GM21786 (cell line): ENCODE measurements around the gene ZNF541.

ENCODE experiments used
- ATAC-seq: cut with Tn5 transposase; IDR thresholded peaks from one replicate; pipeline ENCODE4 v1.9.1; 2021; ENCODE audit not compliant: unreplicated experiment

Gene ZNF541

GRCh38 chr19:47547199-47547598 is 25.7 kb downstream of the ZNF541 start:
- no peak for ATAC-seq

GRCh38 chr19:47545061-47545948 is 27.6 kb downstream of the ZNF541 start:
- ATAC-seq = no peak

GRCh38 chr19:47544476-47544875 is 28.5 kb downstream of the ZNF541 start:
- ATAC-seq = no peak

- ATAC-seq = no peak
Observed at GRCh38 chr19:47544075-47544474, 28.9 kb downstream of the ZNF541 start.

- no peak for ATAC-seq
Observed at GRCh38 chr19:47542030-47542475, 30.9 kb downstream of the ZNF541 start.

GRCh38 chr19:47541518-47541917 is 31.4 kb downstream of the ZNF541 start:
- ATAC-seq = no peak

- no peak for ATAC-seq
Observed at GRCh38 chr19:47540748-47541147, 32.2 kb downstream of the ZNF541 start.

- ATAC-seq = no peak
Observed at GRCh38 chr19:47539747-47540311, 33.1 kb downstream of the ZNF541 start.

- no peak for ATAC-seq
Observed at GRCh38 chr19:47538812-47539211, 34.1 kb downstream of the ZNF541 start.

GRCh38 chr19:47537493-47537892 is 35.5 kb downstream of the ZNF541 start:
- no peak for ATAC-seq

GRCh38 chr19:47534628-47535027 is 38.3 kb downstream of the ZNF541 start:
- ATAC-seq = no peak

- no peak for ATAC-seq
Observed at GRCh38 chr19:47531640-47532387, 41.1 kb downstream of the ZNF541 start.

- ATAC-seq = no peak
Observed at GRCh38 chr19:47529018-47529742, 43.8 kb downstream of the ZNF541 start.

- no peak for ATAC-seq
Observed at GRCh38 chr19:47526798-47527197, 46.1 kb downstream of the ZNF541 start.

- ATAC-seq = no peak
Observed at GRCh38 chr19:47523473-47523872, 49.5 kb downstream of the ZNF541 start.
